Measurements from ENCODE around the gene KDM2B. TPM values are rescaled to one million over a fixed set of nuclear protein-coding genes. Genes with fewer than 3 reads are reported as not detected.

Gene KDM2B
- 197 and 236 TPM in 2 replicates for total RNA-seq

- Mint-ChIP-seq H3K27me3 (no peaks in the 10 kb centered on the region), H3K9me3 (no peaks in the 10 kb centered on the region), H3K27ac (peak within 1 kb of the TSS; percentile 95), H3K4me3 (peak within 1 kb of the TSS; percentile 95), H3K36me3 (ENCODE audit: low read depth) (peaks cover 2% of the 10 kb centered on the region), H3K4me1 (peaks cover 46% of the 10 kb centered on the region)
- ATAC-seq (ENCODE audit: low read depth): no peak
- no peak for TF ChIP-seq CTCF (IDR thresholded peaks at IDR 0.05)
- CTCF ChIA-PET: interaction anchor here (1.2 to 2.5 kb wide), 4 partner anchors 21 to 46 kb away, joined by 3 to 16 read pairs (median 8); partner anchors contain the start of gene ORAI1
- POLR2A ChIA-PET: interaction anchor here (0.5 to 10.7 kb wide), 15 partner anchors 8 to 905 kb away, joined by 3 to 232 read pairs (median 19); partner anchors contain the start of gene ORAI1
- intact Hi-C loops (cut with micrococcal nuclease): loop anchor here (1.0 kb wide), 4 partner anchors 9 to 45 kb away; partner anchors contain the start of gene ORAI1
- DNase-seq: no peak
Measured at GRCh38 chr12:121580959-121581685, at the start of gene KDM2B. KDM2B (minus strand) TSS chr12:121581023; CDS start chr12:121580911, 112 bp downstream.

- Mint-ChIP-seq H3K36me3 (ENCODE audit: low read depth) (peaks cover 42% of the 10 kb centered on the region), H3K27me3 (no peaks in the 10 kb centered on the region), H3K27ac (peak overlapping the region; percentile 96), H3K9me3 (no peaks in the 10 kb centered on the region), H3K4me1 (peaks cover 73% of the 10 kb centered on the region), H3K4me3 (peak overlapping the region; percentile 94)
- peak; percentile 9 for ATAC-seq (ENCODE audit: low read depth)
- POLR2A ChIA-PET: interaction anchor here (0.5 to 7.7 kb wide), 19 partner anchors 9 to 1821 kb away, joined by 3 to 138 read pairs (median 9); partner anchors contain the start of genes KDM2B and MORN3
- intact Hi-C loops (cut with micrococcal nuclease): loop anchor here (1.0 to 5.0 kb wide), 3 partner anchors 144 to 394 kb away; partner anchors contain the start of gene BCL7A
- CTCF ChIA-PET: interaction anchor here (0.6 to 8.9 kb wide), 6 partner anchors 8 to 212 kb away, joined by 3 to 168 read pairs (median 4); partner anchors contain the start of gene MORN3
- no peak for TF ChIP-seq CTCF (IDR thresholded peaks at IDR 0.05)
- no peak for DNase-seq
Measured at GRCh38 chr12:121628536-121628935, 47.7 kb upstream of the KDM2B start.

GRCh38 chr12:121628037-121628436 lies 47.2 kb upstream of the KDM2B start:
- H3K4me1 Mint-ChIP-seq: peaks cover 70% of the 10 kb centered on the region

GRCh38 chr12:121626853-121627640 lies 46.2 kb upstream of the KDM2B start:
- DNase-seq: peak; percentile 66
- POLR2A ChIA-PET: interaction anchor here (0.5 to 7.7 kb wide), 49 partner anchors 9 to 554 kb away, joined by 3 to 138 read pairs (median 5); partner anchors contain the start of genes KDM2B, MORN3 and SETD1B
- H3K27me3 Mint-ChIP-seq: no peaks in the 10 kb centered on the region
- intact Hi-C loops (cut with micrococcal nuclease): loop anchor here (1.0 to 5.0 kb wide), 12 partner anchors 37 to 395 kb away; partner anchors contain the start of gene BCL7A
- H3K36me3 Mint-ChIP-seq (ENCODE audit: low read depth): peaks cover 35% of the 10 kb centered on the region
- peaks cover 60% of the 10 kb centered on the region for H3K4me1 Mint-ChIP-seq
- TF ChIP-seq CTCF (IDR thresholded peaks at IDR 0.05): no peak
- peak; percentile 39 for ATAC-seq (ENCODE audit: low read depth)
- H3K9me3 Mint-ChIP-seq: no peaks in the 10 kb centered on the region
- H3K27ac Mint-ChIP-seq: peak overlapping the region; percentile 96
- CTCF ChIA-PET: interaction anchor here (0.7 to 8.9 kb wide), 18 partner anchors 9 to 132 kb away, joined by 3 to 168 read pairs (median 5); partner anchors contain the start of genes KDM2B and MORN3
- peak overlapping the region; percentile 94 for H3K4me3 Mint-ChIP-seq

More at GRCh38 chr12:121628037-121628436, 47.2 kb upstream of the KDM2B start:
- Mint-ChIP-seq H3K36me3 (ENCODE audit: low read depth) (peaks cover 42% of the 10 kb centered on the region), H3K27ac (peak overlapping the region; percentile 96), H3K4me3 (peak overlapping the region; percentile 94), H3K27me3 (no peaks in the 10 kb centered on the region), H3K9me3 (no peaks in the 10 kb centered on the region)
- CTCF ChIA-PET: interaction anchor here (1.0 to 8.9 kb wide), 11 partner anchors 9 to 133 kb away, joined by 3 to 168 read pairs (median 7); partner anchors contain the start of genes KDM2B and MORN3
- TF ChIP-seq CTCF (IDR thresholded peaks at IDR 0.05): no peak
- intact Hi-C loops (cut with micrococcal nuclease): loop anchor here (1.0 to 5.0 kb wide), 3 partner anchors 144 to 394 kb away; partner anchors contain the start of gene BCL7A
- POLR2A ChIA-PET: interaction anchor here (0.5 to 7.7 kb wide), 32 partner anchors 9 to 553 kb away, joined by 3 to 138 read pairs (median 6); partner anchors contain the start of genes KDM2B and MORN3
- DNase-seq (no peak), ATAC-seq (ENCODE audit: low read depth) (no peak)

Data from activated B cell treated with CpG ODN at 0.5 μM for 24 hours (primary cell).